K562 (cell line): ENCODE data around the gene PRKAR1B. TPM values are rescaled to one million over a fixed set of nuclear protein-coding genes. Genes with fewer than 3 reads are reported as not detected.

Experiments used
- ADNP ChIP-seq: fragments of 200-800 bp; sonication (Bioruptor generic); IDR thresholded peaks from 2 replicates; pipeline ENCODE4 v1.6.1; 2016; ENCODE audit warnings: missing genetic modification characterization, missing compliant biosample characterization
- ARID4B ChIP-seq: sonication (generic); formaldehyde crosslinking; IDR thresholded peaks from 2 replicates; pipeline ENCODE4 v1.8.0; 2022; ENCODE audit warnings: mild to moderate bottlenecking, missing genetic modification reagents
- ARNT ChIP-seq, 2 experiments: fragments of 450-650 bp; IDR thresholded peaks; 2 replicates each; pipeline ENCODE4 v1.6.1; 2016; ENCODE audit warnings: mild to moderate bottlenecking in 1 of 2
- BDP1 ChIP-seq: IDR thresholded peaks from 3 replicates; pipeline ENCODE4 v1.6.1; 2011; ENCODE audit not compliant: insufficient read length, insufficient read depth
- CREB3L1 ChIP-seq: fragments of 450-650 bp; IDR thresholded peaks from 2 replicates; pipeline ENCODE4 v1.6.1; 2014; ENCODE audit warnings: low read depth, mild to moderate bottlenecking, moderate library complexity, borderline replicate concordance
- CREBBP ChIP-seq: IDR thresholded peaks from one replicate; pipeline ENCODE4 v1.6.1; 2012; ENCODE audit warnings: low read depth, mild to moderate bottlenecking, control low read depth, inconsistent platforms, low read length
- ELF2 ChIP-seq: fragments of 250-450 bp; sonication (Bioruptor Pico); IDR thresholded peaks from 2 replicates; pipeline ENCODE4 v1.5.0; 2021; ENCODE audit warnings: mild to moderate bottlenecking
- FOXA3 ChIP-seq, 2 experiments: fragments of 450-650 bp in 1 of 2; sonication (generic) in 1 of 2; formaldehyde crosslinking; IDR thresholded peaks in 1 of 2; conservative IDR thresholded peaks in 1 of 2; 2 replicates each; pipeline versions ENCODE4 v1.4.0 to v1.8.0; 2020 to 2022; ENCODE audit warnings: mild to moderate bottlenecking in 2 of 2, missing genetic modification reagents in 1 of 2
- FOXO4 ChIP-seq: fragments of 450-650 bp; formaldehyde crosslinking; IDR thresholded peaks from 2 replicates; pipeline ENCODE4 v1.4.0; 2020; ENCODE audit warnings: mild to moderate bottlenecking, moderate library complexity
- MBD2 ChIP-seq: sonication (generic); IDR thresholded peaks from 2 replicates; pipeline ENCODE4 v1.6.1; 2016; ENCODE audit warnings: low read depth, borderline replicate concordance
- NFIX ChIP-seq: fragments of 250-450 bp; sonication (Bioruptor Pico); IDR thresholded peaks from 2 replicates; pipeline ENCODE4 v1.4.0; 2020; ENCODE audit warnings: low read depth, mild to moderate bottlenecking, moderate library complexity
- NRF1 ChIP-seq, 2 experiments: fragments of 450-650 bp; IDR thresholded peaks in 1 of 2; conservative IDR thresholded peaks in 1 of 2; 2 replicates each; pipeline ENCODE4 v1.6.1; 2014; ENCODE audit warnings: mild to moderate bottlenecking in 2 of 2
- POU5F1 ChIP-seq: fragments of 150-350 bp; IDR thresholded peaks from 2 replicates; pipeline ENCODE4 v1.6.1; 2014; ENCODE audit warnings: borderline replicate concordance, low read length, low read depth, mild to moderate bottlenecking; ENCODE audit not compliant: partially characterized antibody
- RCOR1 ChIP-seq, 2 experiments: IDR thresholded peaks; 2 replicates each; pipeline ENCODE4 v1.6.1; 2012; ENCODE audit warnings: low read depth in 2 of 2, low read length in 2 of 2, borderline replicate concordance in 1 of 2, improper control_type of control experiment in 1 of 2
- RFX1 ChIP-seq: fragments of 450-650 bp; IDR thresholded peaks from 2 replicates; pipeline ENCODE4 v1.6.1; 2016; ENCODE audit warnings: mild to moderate bottlenecking, moderate library complexity
- TARDBP ChIP-seq: fragments of 450-650 bp; IDR thresholded peaks from 2 replicates; pipeline ENCODE4 v1.6.1; 2016
- TCFL5 ChIP-seq: fragments of 250-450 bp; sonication (Bioruptor Pico); conservative IDR thresholded peaks from 2 replicates; pipeline ENCODE4 v1.6.1; 2021; ENCODE audit warnings: mild to moderate bottlenecking, moderate library complexity, matching md5 sums
- U2AF2 ChIP-seq: fragments of 200-400 bp; formaldehyde crosslinking; optimal IDR thresholded peaks from 2 replicates; pipeline ENCODE3; 2017; ENCODE audit warnings: low read depth, mild to moderate bottlenecking, low read length
- ZBTB1 ChIP-seq: sonication (generic); formaldehyde crosslinking; IDR thresholded peaks from 2 replicates; pipeline ENCODE4 v1.8.1; 2023; ENCODE audit warnings: missing genetic modification reagents, low read depth, mild to moderate bottlenecking, borderline replicate concordance
- ZNF444 ChIP-seq: fragments of 250-450 bp; sonication (Bioruptor Pico); IDR thresholded peaks from 2 replicates; pipeline ENCODE4 v1.4.0; 2020; ENCODE audit warnings: mild to moderate bottlenecking, moderate library complexity
- ZNF583 ChIP-seq: fragments of 250-450 bp; sonication (Bioruptor Pico); IDR thresholded peaks from 2 replicates; pipeline ENCODE4 v1.4.0; 2020
- polyA plus RNA-seq, 8 experiments: library from polyadenylated mRNA; depleted of rRNA in 4 of 8; stranded (reverse) in 5 of 8; unstranded in 3 of 8; fragments of >200 nt; fragmentation: Nextera tagmentation in 2 of 8; fragmentation: Illumina TruSeq in 1 of 8; extraction: Ambion mirVana in 2 of 8; extraction: Trizol in 1 of 8; gene quantifications; 2 replicates each; pipeline versions ENCODE4 v1.2.1 to v1.2.3, GENCODE V29; 2011 to 2014; ENCODE audit warnings: inconsistent platforms in 1 of 8, missing spikeins in 1 of 8
- total RNA-seq, 7 experiments: library from RNA; depleted of rRNA in 6 of 7; stranded (reverse); fragments of >200 nt in 6 of 7; fragmentation: Illumina TruSeq in 2 of 7; extraction: Trizol in 2 of 7; gene quantifications; 2 replicates each; pipeline versions ENCODE4 v1.2.1 to v1.2.3, GENCODE V29; 2011 to 2021; ENCODE audit warnings: low replicate concordance in 1 of 7

Gene PRKAR1B
- total and polyA plus RNA-seq, 9 of the 15 experiments (the other 6 are each of a cell fraction or from before 2014, with no cell fraction given) = 0.99 to 30.5 (median 12.7) TPM

- TF ChIP-seq NFIX (CRISPR knock-in tag) = no peak
- 0 out of 4 replicates have a peak, but pooled peaks of 1 of the 2 experiments have one; percentile 21 for TF ChIP-seq RCOR1 (IDR thresholded peaks at IDR 0.05; ENCODE audit: borderline replicate concordance in 1 of 2, low read depth in 2 of 2, low read length in 2 of 2)
- 0 out of 2 replicates have a peak, but pooled peaks have one; percentile 43 for TF ChIP-seq ZNF583
- no peak for TF ChIP-seq CREBBP
- peak; percentile 63; the same call in 1 of the 2 replicates for TF ChIP-seq MBD2
- TF ChIP-seq ZNF444 (CRISPR knock-in tag) = no peak
- TF ChIP-seq CREB3L1 = no peak
- peak; percentile 89 for TF ChIP-seq RFX1
- no peak for TF ChIP-seq POU5F1
- TF ChIP-seq ARID4B (CRISPR knock-in tag) = peak; percentile 97
- peak; percentile 66; the same call in 1 of the 2 replicates for TF ChIP-seq ZBTB1
- 0 out of 2 replicates have a peak, but pooled peaks have one; percentile 60 for TF ChIP-seq ADNP
- no peak for TF ChIP-seq TARDBP
- peak in 1 of 2 experiments; percentile 66 for TF ChIP-seq NRF1 (conservative IDR thresholded peaks at IDR 0.05 in 1 of 2, IDR thresholded peaks at IDR 0.05 in 1 of 2)
- no peak for TF ChIP-seq BDP1
- TF ChIP-seq FOXO4 (CRISPR knock-in tag) = no peak
- TF ChIP-seq U2AF2 = no peak
- TF ChIP-seq ARNT (IDR thresholded peaks at IDR 0.05) = no peak
- TF ChIP-seq FOXA3 (CRISPR knock-in tag; conservative IDR thresholded peaks at IDR 0.05 in 1 of 2, IDR thresholded peaks at IDR 0.05 in 1 of 2) = 0 out of 4 replicates have a peak, but pooled peaks of 1 of the 2 experiments have one; percentile 30
- TF ChIP-seq ELF2 = peak; percentile 71
- no peak for TF ChIP-seq TCFL5 (CRISPR knock-in tag)
These were observed 812 bp downstream of the PRKAR1B start, which contains the start of gene DNAAF5 (continued) for GRCh38 chr7:726084-726853.
